ENCODE results near the gene AP1AR. TPM values are rescaled to one million over a fixed set of nuclear protein-coding genes. Genes with fewer than 3 reads are reported as not detected.
"Not testable (repeated sequence)": the region's sequence is repeated elsewhere in the genome, so short reads cannot be mapped to it uniquely, and the experiment has no call there.

Gene AP1AR
- total RNA-seq, 1 donor from 2014 or later = 7.0 TPM

DNA sequence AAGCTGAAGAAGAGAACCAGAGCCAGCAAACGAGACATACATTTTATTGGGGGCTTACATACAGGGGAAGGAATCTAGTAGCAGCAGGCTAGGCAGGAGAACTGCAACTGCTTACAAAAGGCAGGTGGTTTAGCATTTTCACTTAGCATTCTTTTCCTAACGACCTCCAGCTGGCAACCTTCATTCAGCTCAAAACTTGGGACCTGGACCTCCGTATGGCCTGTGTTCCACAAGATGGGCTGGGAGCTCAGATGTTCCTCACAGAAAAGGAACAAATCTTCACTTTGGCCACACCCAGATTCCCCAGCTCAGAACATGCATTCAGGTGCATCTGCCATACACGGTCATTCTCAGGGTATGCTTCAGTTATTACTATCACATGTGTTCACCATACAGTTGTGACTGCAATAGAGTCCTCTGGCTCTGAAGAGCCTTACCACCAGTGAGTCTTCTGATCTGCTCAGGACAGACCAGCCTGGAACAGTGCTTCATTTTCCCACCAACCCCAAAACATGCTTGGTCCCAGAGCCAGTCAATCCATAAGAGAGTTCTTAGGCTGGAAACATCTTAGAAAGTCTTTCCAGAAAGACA, 29.6 kb upstream of the AP1AR start:
- intact Hi-C loops (cut with DNase I) = no loop called here
- no peaks in the 10 kb centered on the region for H3K36me3 ChIP-seq
- no peaks in the 10 kb centered on the region for H3K27me3 ChIP-seq
- no peaks in the 10 kb centered on the region for H3K4me1 ChIP-seq
- H3K27ac ChIP-seq = no peak overlapping the region
- DNase-seq (ENCODE audit: low spot score in 2 of 2) = no peak
- H3K4me3 ChIP-seq = no peak overlapping the region
- TF ChIP-seq, protein P1, sequence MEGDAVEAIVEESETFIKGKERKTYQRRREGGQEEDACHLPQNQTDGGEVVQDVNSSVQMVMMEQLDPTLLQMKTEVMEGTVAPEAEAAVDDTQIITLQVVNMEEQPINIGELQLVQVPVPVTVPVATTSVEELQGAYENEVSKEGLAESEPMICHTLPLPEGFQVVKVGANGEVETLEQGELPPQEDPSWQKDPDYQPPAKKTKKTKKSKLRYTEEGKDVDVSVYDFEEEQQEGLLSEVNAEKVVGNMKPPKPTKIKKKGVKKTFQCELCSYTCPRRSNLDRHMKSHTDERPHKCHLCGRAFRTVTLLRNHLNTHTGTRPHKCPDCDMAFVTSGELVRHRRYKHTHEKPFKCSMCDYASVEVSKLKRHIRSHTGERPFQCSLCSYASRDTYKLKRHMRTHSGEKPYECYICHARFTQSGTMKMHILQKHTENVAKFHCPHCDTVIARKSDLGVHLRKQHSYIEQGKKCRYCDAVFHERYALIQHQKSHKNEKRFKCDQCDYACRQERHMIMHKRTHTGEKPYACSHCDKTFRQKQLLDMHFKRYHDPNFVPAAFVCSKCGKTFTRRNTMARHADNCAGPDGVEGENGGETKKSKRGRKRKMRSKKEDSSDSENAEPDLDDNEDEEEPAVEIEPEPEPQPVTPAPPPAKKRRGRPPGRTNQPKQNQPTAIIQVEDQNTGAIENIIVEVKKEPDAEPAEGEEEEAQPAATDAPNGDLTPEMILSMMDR (IDR thresholded peaks at IDR 0.05) = no peak
- no peaks in the 10 kb centered on the region for H3K9me3 ChIP-seq

GRCh38 chr4:112203593-112203992, 28.0 kb upstream of the AP1AR start:
- Histone ChIP-seq H3K9me3 (no peaks in the 10 kb centered on the region), H3K36me3 (no peaks in the 10 kb centered on the region), H3K4me1 (no peaks in the 10 kb centered on the region), H3K27me3 (no peaks in the 10 kb centered on the region), H3K27ac (no peak overlapping the region), H3K4me3 (no peak overlapping the region)
- no peak for DNase-seq (ENCODE audit: low spot score in 2 of 2)
- intact Hi-C loops (cut with DNase I) = no loop called here
- TF ChIP-seq, protein P1 (IDR thresholded peaks at IDR 0.05) = no peak

DNA sequence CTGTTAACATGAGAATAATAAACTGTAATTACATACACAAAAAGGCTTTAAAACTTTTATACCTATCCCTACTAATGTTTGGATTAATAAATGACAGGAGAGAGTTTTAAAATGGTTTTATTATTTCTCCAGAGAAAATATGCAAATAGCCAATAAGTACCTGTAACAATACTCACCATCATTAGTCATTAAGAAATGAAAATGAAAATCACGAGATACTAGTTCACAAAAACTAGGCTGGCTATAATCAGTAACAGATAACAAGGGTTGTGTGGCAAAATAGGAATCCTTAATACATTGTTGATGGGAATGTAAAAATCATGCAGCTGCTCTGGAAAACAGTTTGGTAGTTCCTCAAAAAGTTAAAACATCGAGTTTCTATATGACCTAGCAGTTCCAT, 25.2 kb upstream of the AP1AR start:
- no peaks in the 10 kb centered on the region for H3K36me3 ChIP-seq
- TF ChIP-seq, protein P1 (IDR thresholded peaks at IDR 0.05) = no peak
- no peaks in the 10 kb centered on the region for H3K4me1 ChIP-seq
- H3K27ac ChIP-seq = no peak overlapping the region
- no peak overlapping the region for H3K4me3 ChIP-seq
- DNase-seq (ENCODE audit: low spot score in 2 of 2) = no peak
- intact Hi-C loops (cut with DNase I) = no loop called here
- H3K27me3 ChIP-seq = no peaks in the 10 kb centered on the region
- no peaks in the 10 kb centered on the region for H3K9me3 ChIP-seq

GRCh38 chr4:112208137-112209095, 23.2 kb upstream of the AP1AR start:
- H3K4me3 ChIP-seq; H3K27ac ChIP-seq; H3K36me3 ChIP-seq; DNase-seq (ENCODE audit: low spot score in 2 of 2); intact Hi-C loops (cut with DNase I); H3K9me3 ChIP-seq; H3K4me1 ChIP-seq; H3K27me3 ChIP-seq: not testable (repeated sequence)

DNA sequence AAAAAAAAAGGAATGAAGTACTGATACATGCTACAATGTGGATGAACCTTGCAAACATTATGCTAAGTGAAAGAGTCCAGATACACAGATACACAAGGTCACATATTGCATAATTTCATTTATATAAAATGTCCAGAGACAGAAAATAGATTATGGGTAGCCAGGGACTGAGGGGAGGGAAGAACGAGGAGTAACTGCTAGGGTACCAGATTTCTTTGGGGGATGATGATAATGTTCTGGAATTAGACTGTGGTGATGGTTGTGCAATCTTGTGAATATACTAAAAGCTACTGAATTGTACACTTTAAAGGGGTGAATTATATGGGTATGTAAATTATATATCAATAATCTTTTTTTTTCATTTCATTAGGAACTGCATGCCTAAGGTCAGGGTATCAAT, 20.8 kb upstream of the AP1AR start:
- intact Hi-C loops (cut with DNase I) = no loop called here
- H3K36me3 ChIP-seq = no peaks in the 10 kb centered on the region
- DNase-seq (ENCODE audit: low spot score in 2 of 2) = no peak
- H3K27me3 ChIP-seq = no peaks in the 10 kb centered on the region
- no peaks in the 10 kb centered on the region for H3K9me3 ChIP-seq
- no peak overlapping the region for H3K4me3 ChIP-seq
- no peaks in the 10 kb centered on the region for H3K4me1 ChIP-seq
- H3K27ac ChIP-seq = no peak overlapping the region
- TF ChIP-seq, protein P1 (IDR thresholded peaks at IDR 0.05) = no peak

GRCh38 chr4:112213091-112213490, 18.5 kb upstream of the AP1AR start:
- H3K27ac ChIP-seq = no peak overlapping the region
- no peaks in the 10 kb centered on the region for H3K4me1 ChIP-seq
- no peaks in the 10 kb centered on the region for H3K36me3 ChIP-seq
- H3K27me3 ChIP-seq = no peaks in the 10 kb centered on the region
- no peak for DNase-seq (ENCODE audit: low spot score in 2 of 2)
- H3K9me3 ChIP-seq = no peaks in the 10 kb centered on the region
- TF ChIP-seq, protein P1 (IDR thresholded peaks at IDR 0.05) = no peak
- no peak overlapping the region for H3K4me3 ChIP-seq
- intact Hi-C loops (cut with DNase I) = no loop called here

Measured in ascending aorta (tissue), 2 donors.